Astrocyte (in vitro differentiated cells and primary cell): ENCODE results near the gene PDE9A. TPM values are rescaled to one million over a fixed set of nuclear protein-coding genes. Genes with fewer than 3 reads are reported as not detected.

ENCODE experiments used
- DNase-seq: peaks from one replicate; pipeline ENCODE4 v3.0.0-alpha.2; 2010; ENCODE audit warnings: low read depth
- FAIRE-seq: peaks from 2 replicates; lab custom pipeline; 2011; peaks lifted over from hg19 to GRCh38; lab: Jason Lieb, UNC
- H2AFZ ChIP-seq: 2 replicates; pipeline ENCODE4 v1.6.0; 2012; ENCODE audit warnings: low read depth, low read length, inconsistent platforms
- H3K27ac ChIP-seq: 2 replicates; pipeline ENCODE4 v1.5.1; 2011; ENCODE audit warnings: low read depth, low read length, inconsistent platforms
- H3K27me3 ChIP-seq: 2 replicates; pipeline ENCODE4 v1.6.0; 2011; ENCODE audit warnings: low read length, inconsistent platforms; ENCODE audit not compliant: insufficient read depth
- H3K36me3 ChIP-seq: 2 replicates; pipeline ENCODE4 v1.5.1; 2011; ENCODE audit warnings: low read length, inconsistent platforms; ENCODE audit not compliant: insufficient read depth
- H3K4me1 ChIP-seq: 2 replicates; pipeline ENCODE4 v1.5.1; 2011; ENCODE audit warnings: low read length, inconsistent platforms; ENCODE audit not compliant: insufficient read depth
- H3K4me2 ChIP-seq: 2 replicates; pipeline ENCODE4 v1.6.0; 2012; ENCODE audit warnings: low read length, inconsistent platforms
- H3K4me3 ChIP-seq: 2 replicates; pipeline ENCODE4 v1.5.1; 2011; ENCODE audit warnings: low read depth, mild to moderate bottlenecking, low read length, inconsistent platforms; ENCODE audit not compliant: insufficient read depth
- H3K79me2 ChIP-seq: 2 replicates; pipeline ENCODE4 v1.6.0; 2012; ENCODE audit warnings: mild to moderate bottlenecking, low read length, inconsistent platforms; ENCODE audit not compliant: insufficient read depth
- H3K9ac ChIP-seq: 2 replicates; pipeline ENCODE4 v1.6.0; 2012; ENCODE audit warnings: mild to moderate bottlenecking, low read length, inconsistent platforms
- H3K9me3 ChIP-seq: 2 replicates; pipeline ENCODE4 v1.5.1; 2012; ENCODE audit warnings: low read depth, mild to moderate bottlenecking, low read length, inconsistent platforms; ENCODE audit not compliant: insufficient read depth
- H4K20me1 ChIP-seq: 2 replicates; pipeline ENCODE4 v1.6.0; 2012; ENCODE audit warnings: low read length, inconsistent platforms; ENCODE audit not compliant: insufficient read depth
- H3K27ac Mint-ChIP-seq: one replicate; pipeline ENCODE4 v1.8.0; 2021; ENCODE audit warnings: mild to moderate bottlenecking, mixed read lengths; ENCODE audit not compliant: unreplicated experiment
- H3K27me3 Mint-ChIP-seq: one replicate; pipeline ENCODE4 v1.8.0; 2021; ENCODE audit warnings: low read depth, mixed read lengths; ENCODE audit not compliant: unreplicated experiment
- H3K36me3 Mint-ChIP-seq: one replicate; pipeline ENCODE4 v1.8.0; 2021; ENCODE audit warnings: low read depth, mixed read lengths; ENCODE audit not compliant: unreplicated experiment
- H3K4me1 Mint-ChIP-seq: one replicate; pipeline ENCODE4 v1.8.0; 2021; ENCODE audit warnings: low read depth, mixed read lengths; ENCODE audit not compliant: unreplicated experiment
- H3K4me3 Mint-ChIP-seq: one replicate; pipeline ENCODE4 v1.8.0; 2021; ENCODE audit warnings: mild to moderate bottlenecking, moderate library complexity, mixed read lengths; ENCODE audit not compliant: unreplicated experiment
- H3K9me3 Mint-ChIP-seq: one replicate; pipeline ENCODE4 v1.8.0; 2021; ENCODE audit warnings: mild to moderate bottlenecking, mixed read lengths; ENCODE audit not compliant: unreplicated experiment
- CTCF ChIP-seq: IDR thresholded peaks from 2 replicates; pipeline ENCODE4 v1.5.1; 2011; ENCODE audit warnings: low read depth, mild to moderate bottlenecking, inconsistent platforms, low read length, moderate library complexity; ENCODE audit not compliant: insufficient read depth
- EZH2 ChIP-seq: IDR thresholded peaks from 2 replicates; pipeline ENCODE4 v1.6.1; 2012; ENCODE audit warnings: mild to moderate bottlenecking, low read length, inconsistent platforms; ENCODE audit not compliant: insufficient read depth
- total RNA-seq: library from RNA; stranded (reverse); gene quantifications from 2 replicates; pipeline ENCODE4 v1.2.1, GENCODE V29; 2021

Gene PDE9A
- total RNA-seq, 1 donor from 2014 or later: 7.8 TPM

DNA sequence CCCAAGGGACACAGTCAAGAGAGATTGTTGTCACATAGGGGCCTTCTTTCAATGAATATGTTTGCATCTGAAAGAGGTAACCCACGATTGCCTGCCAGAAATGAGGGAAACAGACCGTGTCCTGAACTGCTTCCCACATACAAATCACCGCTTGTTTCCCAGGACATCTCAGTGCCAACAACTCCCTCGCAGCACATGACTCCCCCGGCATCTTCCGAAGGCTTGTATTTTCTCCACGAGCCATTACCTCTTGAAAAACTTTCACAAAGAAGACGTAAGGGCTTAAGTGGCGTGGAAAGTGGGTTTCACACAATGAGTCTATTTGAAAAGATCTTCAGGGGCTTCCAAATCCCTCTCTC lies 31.6 kb upstream of the PDE9A start:
- H3K27me3 Mint-ChIP-seq: peaks cover 64% of the 10 kb centered on the region
- no peak overlapping the region for H3K27ac ChIP-seq

GRCh38 chr21:42622284-42622683 lies 31.1 kb upstream of the PDE9A start:
- no peak for DNase-seq
- TF ChIP-seq CTCF (no peak), EZH2 (no peak)
- no peak for FAIRE-seq
- Histone ChIP-seq H3K27ac (no peak overlapping the region), H3K4me3 (no peak overlapping the region), H2AFZ (no peak overlapping the region), H3K9me3 (no peaks in the 10 kb centered on the region), H3K27me3 (peaks cover 38% of the 10 kb centered on the region), H3K4me2 (no peak overlapping the region), H4K20me1 (no peaks in the 10 kb centered on the region), H3K79me2 (no peaks in the 10 kb centered on the region), H3K36me3 (no peaks in the 10 kb centered on the region), H3K4me1 (no peaks in the 10 kb centered on the region), H3K9ac (no peak overlapping the region)
- Mint-ChIP-seq H3K27ac (no peak overlapping the region), H3K9me3 (no peaks in the 10 kb centered on the region), H3K27me3 (peaks cover 64% of the 10 kb centered on the region), H3K4me3 (no peak overlapping the region), H3K36me3 (no peaks in the 10 kb centered on the region), H3K4me1 (peaks cover 2% of the 10 kb centered on the region)

More for the DNA sequence above, 31.6 kb upstream of the PDE9A start:
- Histone ChIP-seq H3K27me3 (peaks cover 36% of the 10 kb centered on the region), H2AFZ (no peak overlapping the region), H3K36me3 (no peaks in the 10 kb centered on the region), H3K4me1 (no peaks in the 10 kb centered on the region), H3K9ac (no peak overlapping the region), H4K20me1 (no peaks in the 10 kb centered on the region), H3K4me2 (no peak overlapping the region), H3K79me2 (no peaks in the 10 kb centered on the region), H3K9me3 (no peaks in the 10 kb centered on the region), H3K4me3 (no peak overlapping the region)
- DNase-seq (no peak), FAIRE-seq (no peak)
- no peaks in the 10 kb centered on the region for H3K36me3 Mint-ChIP-seq
- no peak overlapping the region for H3K27ac Mint-ChIP-seq
- TF ChIP-seq CTCF: no peak
- TF ChIP-seq EZH2: no peak
- peaks cover 2% of the 10 kb centered on the region for H3K4me1 Mint-ChIP-seq
- no peak overlapping the region for H3K4me3 Mint-ChIP-seq
- no peaks in the 10 kb centered on the region for H3K9me3 Mint-ChIP-seq

DNA sequence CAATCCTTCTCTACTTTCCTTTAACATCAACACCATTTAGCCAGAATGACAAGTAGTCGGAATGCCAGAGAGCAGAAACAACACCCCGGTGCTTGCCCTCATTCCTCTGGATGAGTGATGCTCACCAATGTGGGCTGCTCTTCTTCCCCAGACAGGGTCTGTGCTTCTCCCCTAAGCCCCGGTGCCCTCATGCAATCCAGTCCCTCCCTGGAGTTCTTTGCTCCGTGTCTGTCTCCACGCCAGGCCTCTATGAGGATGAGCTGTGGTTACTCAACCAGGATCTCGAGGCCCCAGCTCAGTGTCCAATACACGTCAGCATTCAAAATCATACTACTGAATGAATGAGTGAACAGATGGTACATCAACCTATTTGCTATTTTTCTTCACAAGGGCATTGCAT lies 29.7 kb upstream of the PDE9A start:
- Histone ChIP-seq H3K9ac (no peak overlapping the region), H3K27me3 (peaks cover 37% of the 10 kb centered on the region), H2AFZ (no peak overlapping the region), H4K20me1 (no peaks in the 10 kb centered on the region), H3K4me3 (no peak overlapping the region), H3K79me2 (no peaks in the 10 kb centered on the region), H3K4me2 (no peak overlapping the region), H3K27ac (no peak overlapping the region), H3K9me3 (no peaks in the 10 kb centered on the region), H3K36me3 (no peaks in the 10 kb centered on the region), H3K4me1 (no peaks in the 10 kb centered on the region)
- Mint-ChIP-seq H3K4me3 (no peak overlapping the region), H3K27me3 (peaks cover 53% of the 10 kb centered on the region), H3K36me3 (no peaks in the 10 kb centered on the region), H3K4me1 (peaks cover 2% of the 10 kb centered on the region), H3K27ac (no peak overlapping the region), H3K9me3 (no peaks in the 10 kb centered on the region)
- FAIRE-seq (no peak), DNase-seq (no peak)
- TF ChIP-seq CTCF: no peak
- TF ChIP-seq EZH2: no peak
